Nephron progenitor cell (in vitro differentiated cells): ENCODE data around the gene ZEB1.

ENCODE experiments used
- DNase-seq: peaks from one replicate; pipeline ENCODE4 v3.0.0; 2021
- H3K27ac Mint-ChIP-seq: 2 replicates; pipeline ENCODE4 v1.8.0; 2021; ENCODE audit warnings: mild to moderate bottlenecking, moderate library complexity, mixed read lengths
- H3K27me3 Mint-ChIP-seq: 2 replicates; pipeline ENCODE4 v1.8.0; 2021; ENCODE audit warnings: mild to moderate bottlenecking, low read depth, mixed read lengths; ENCODE audit not compliant: poor library complexity
- H3K36me3 Mint-ChIP-seq: 2 replicates; pipeline ENCODE4 v1.8.0; 2021; ENCODE audit warnings: low read depth, mixed read lengths
- H3K4me1 Mint-ChIP-seq: 2 replicates; pipeline ENCODE4 v1.8.0; 2021; ENCODE audit warnings: mixed read lengths
- H3K4me3 Mint-ChIP-seq: 2 replicates; pipeline ENCODE4 v1.8.0; 2021; ENCODE audit warnings: mild to moderate bottlenecking, moderate library complexity, mixed read lengths
- H3K9me3 Mint-ChIP-seq: 2 replicates; pipeline ENCODE4 v1.8.0; 2021; ENCODE audit warnings: mild to moderate bottlenecking, moderate library complexity, mixed read lengths
- CTCF ChIP-seq: fragments of 200-600 bp; sonication (generic); IDR thresholded peaks from 2 replicates; pipeline ENCODE4 v1.5.0; 2021; ENCODE audit warnings: antibody characterized with exemption

The ZEB1 gene

GRCh38 chr10:31508234-31508633 lies 189.2 kb downstream of the ZEB1 start:
- Mint-ChIP-seq H3K9me3 (peaks cover 59% of the 10 kb centered on the region), H3K27me3 (peaks cover 2% of the 10 kb centered on the region), H3K4me3 (no peak overlapping the region), H3K36me3 (peaks cover 72% of the 10 kb centered on the region), H3K27ac (no peak overlapping the region), H3K4me1 (no peaks in the 10 kb centered on the region)
- DNase-seq = no peak
- TF ChIP-seq CTCF = no peak

- H3K36me3 Mint-ChIP-seq = peaks cover 65% of the 10 kb centered on the region
Observed at GRCh38 chr10:31508882-31509281, 189.9 kb downstream of the ZEB1 start.

GRCh38 chr10:31509989-31510388 lies 191.0 kb downstream of the ZEB1 start:
- H3K4me1 Mint-ChIP-seq = no peaks in the 10 kb centered on the region
- DNase-seq = no peak
- peaks cover 62% of the 10 kb centered on the region for H3K36me3 Mint-ChIP-seq
- peaks cover 43% of the 10 kb centered on the region for H3K9me3 Mint-ChIP-seq
- H3K27ac Mint-ChIP-seq = no peak overlapping the region
- H3K27me3 Mint-ChIP-seq = peaks cover 2% of the 10 kb centered on the region
- no peak for TF ChIP-seq CTCF
- no peak overlapping the region for H3K4me3 Mint-ChIP-seq

More at GRCh38 chr10:31508882-31509281, 189.9 kb downstream of the ZEB1 start:
- H3K27me3 Mint-ChIP-seq = peaks cover 2% of the 10 kb centered on the region
- no peak for DNase-seq
- no peak overlapping the region for H3K4me3 Mint-ChIP-seq
- no peak overlapping the region for H3K27ac Mint-ChIP-seq
- H3K4me1 Mint-ChIP-seq = no peaks in the 10 kb centered on the region
- no peak for TF ChIP-seq CTCF
- peaks cover 54% of the 10 kb centered on the region for H3K9me3 Mint-ChIP-seq

GRCh38 chr10:31515116-31515515 lies 196.1 kb downstream of the ZEB1 start:
- no peaks in the 10 kb centered on the region for H3K4me1 Mint-ChIP-seq
- H3K36me3 Mint-ChIP-seq = peaks cover 26% of the 10 kb centered on the region
- no peak overlapping the region for H3K27ac Mint-ChIP-seq
- H3K27me3 Mint-ChIP-seq = no peaks in the 10 kb centered on the region
- DNase-seq = no peak
- H3K9me3 Mint-ChIP-seq = no peaks in the 10 kb centered on the region
- TF ChIP-seq CTCF = no peak
- H3K4me3 Mint-ChIP-seq = no peak overlapping the region

GRCh38 chr10:31515819-31516402 lies 196.9 kb downstream of the ZEB1 start:
- no peak overlapping the region for H3K27ac Mint-ChIP-seq
- no peaks in the 10 kb centered on the region for H3K27me3 Mint-ChIP-seq
- no peak overlapping the region for H3K4me3 Mint-ChIP-seq
- no peak for DNase-seq
- H3K36me3 Mint-ChIP-seq = peaks cover 26% of the 10 kb centered on the region
- H3K9me3 Mint-ChIP-seq = no peaks in the 10 kb centered on the region
- no peak for TF ChIP-seq CTCF
- no peaks in the 10 kb centered on the region for H3K4me1 Mint-ChIP-seq
